ENCODE data around the gene TUB.

Gene TUB

DNA sequence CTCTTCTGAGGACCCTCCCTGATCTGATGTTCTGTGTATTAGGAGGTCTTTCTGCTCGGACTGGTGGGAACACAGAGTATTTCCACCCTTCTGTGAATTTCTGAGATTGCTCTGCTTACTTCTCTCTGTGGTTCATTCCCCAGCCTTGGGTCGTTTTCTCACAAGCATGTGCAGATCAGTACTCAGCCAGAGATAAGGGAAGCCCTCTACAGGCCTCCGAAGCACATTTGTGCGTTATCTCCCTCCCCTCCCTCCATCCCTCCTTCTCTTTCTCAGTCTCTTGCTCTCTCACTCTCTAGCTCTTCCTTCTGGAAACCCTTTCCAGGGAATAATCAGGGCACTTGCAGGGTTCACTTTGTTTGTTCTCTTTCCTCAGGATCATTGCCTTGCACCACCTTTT, 35.2 kb upstream of the TUB start:
- no peak for DNase-seq

DNA sequence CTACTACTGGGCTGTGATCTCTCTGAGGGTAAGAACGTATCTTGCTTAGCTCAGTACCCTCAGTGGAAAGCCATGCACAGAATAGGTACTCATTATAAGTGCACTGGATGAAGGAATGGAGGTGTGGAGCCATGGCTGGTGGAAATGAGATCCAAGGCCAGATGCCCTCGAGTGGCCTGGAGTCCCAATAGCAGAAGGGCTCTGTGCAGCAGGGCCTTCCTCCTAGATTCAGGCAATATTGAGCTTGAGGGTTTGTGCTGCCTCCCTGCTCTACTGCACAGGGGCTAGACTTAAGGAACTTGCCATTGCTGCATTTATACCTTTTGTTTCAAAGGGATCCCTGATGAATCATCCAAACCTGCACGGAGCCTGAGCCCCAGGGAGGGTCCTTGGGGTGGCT, 33.6 kb upstream of the TUB start:
- no peak for DNase-seq

DNA sequence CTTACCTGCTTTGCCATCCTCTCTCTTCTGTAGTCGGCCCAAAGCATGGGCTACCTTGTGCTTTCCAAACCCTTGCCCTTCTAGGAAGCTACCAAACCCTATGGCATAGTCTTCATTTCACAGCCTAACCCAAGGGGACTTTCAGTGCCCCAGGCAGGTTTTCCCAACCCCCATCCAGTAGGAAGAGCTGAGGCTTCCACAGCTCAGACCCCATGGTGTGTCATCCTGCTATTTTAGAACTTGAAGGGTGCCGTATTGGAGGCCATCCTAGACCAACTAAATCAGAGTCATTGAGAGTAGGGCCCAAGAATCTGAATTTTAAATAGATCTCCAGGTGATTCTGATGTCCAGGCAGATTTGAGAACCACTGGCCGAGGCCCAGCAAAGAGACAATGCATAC, 31.9 kb upstream of the TUB start:
- no peak for DNase-seq

DNA sequence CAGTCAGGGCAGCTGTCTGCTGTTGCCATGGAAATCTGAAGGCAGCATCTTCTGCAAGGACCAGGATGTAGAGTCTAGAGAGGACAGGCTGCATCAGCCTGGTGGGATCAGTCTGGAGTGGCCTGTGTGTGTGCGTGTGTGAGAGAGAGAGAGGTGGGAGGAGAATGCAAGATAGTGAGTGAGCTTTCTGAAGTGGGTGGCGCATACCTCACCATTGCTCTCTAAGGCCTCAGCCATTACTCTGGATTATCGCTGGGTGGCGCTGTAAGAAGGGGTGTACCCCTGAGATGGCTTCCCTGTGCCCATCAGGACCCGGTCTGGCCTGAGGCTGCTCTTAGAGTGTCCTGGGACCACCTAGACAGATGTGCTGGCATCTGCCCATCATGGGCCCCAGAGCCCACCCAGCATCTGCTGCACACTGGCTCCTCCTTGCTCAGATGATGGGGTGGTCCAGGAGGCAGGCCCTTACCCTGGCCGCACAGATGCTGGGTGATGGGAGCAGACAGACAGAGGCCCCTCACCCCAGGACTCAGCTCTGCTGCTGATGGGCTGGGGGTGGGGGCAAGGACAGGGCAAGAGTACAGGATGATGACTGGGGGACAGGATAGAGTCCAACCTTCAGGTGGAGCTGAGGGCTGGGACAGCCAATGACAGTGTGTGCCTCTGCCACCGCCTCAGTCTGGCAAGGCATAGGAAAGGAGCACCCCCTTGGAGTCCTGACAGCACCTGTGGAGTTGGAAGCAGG, 25.7 kb upstream of the TUB start:
- no peak for DNase-seq

DNA sequence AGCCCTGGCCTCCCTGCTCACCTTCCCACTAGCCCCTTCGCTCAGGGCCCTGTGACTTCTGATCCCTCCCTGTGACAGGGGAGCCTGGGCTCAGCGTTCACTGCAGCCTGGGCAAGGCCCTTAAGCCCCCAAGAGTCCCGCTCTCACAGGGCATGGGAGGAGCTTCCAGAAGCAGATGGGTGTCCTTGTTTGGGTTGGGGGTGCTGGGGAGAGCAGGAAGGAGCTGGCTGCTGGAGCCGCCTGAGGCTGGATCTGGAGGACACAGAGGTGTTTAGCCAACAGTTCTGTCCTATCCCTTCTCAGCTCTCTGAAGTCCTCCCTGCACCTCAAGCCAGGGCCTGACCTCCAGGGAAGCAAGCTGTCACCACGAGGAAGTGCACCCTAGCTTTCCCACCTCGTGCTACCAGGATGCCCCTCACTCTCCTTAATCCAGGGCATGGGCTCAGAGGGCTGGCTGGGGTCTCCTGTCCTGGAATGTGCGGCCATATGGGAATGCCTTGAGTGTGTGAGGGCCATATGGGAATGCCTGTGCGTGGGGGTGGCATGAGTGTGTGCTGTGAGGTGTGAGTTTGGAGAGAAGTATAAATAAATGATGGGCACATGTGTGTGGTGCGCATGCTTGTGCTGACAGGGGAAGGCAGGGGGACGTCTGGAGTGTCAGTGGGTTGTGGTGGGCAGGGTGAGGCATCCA, 25.0 kb upstream of the TUB start:
- DNase-seq = no peak

DNA sequence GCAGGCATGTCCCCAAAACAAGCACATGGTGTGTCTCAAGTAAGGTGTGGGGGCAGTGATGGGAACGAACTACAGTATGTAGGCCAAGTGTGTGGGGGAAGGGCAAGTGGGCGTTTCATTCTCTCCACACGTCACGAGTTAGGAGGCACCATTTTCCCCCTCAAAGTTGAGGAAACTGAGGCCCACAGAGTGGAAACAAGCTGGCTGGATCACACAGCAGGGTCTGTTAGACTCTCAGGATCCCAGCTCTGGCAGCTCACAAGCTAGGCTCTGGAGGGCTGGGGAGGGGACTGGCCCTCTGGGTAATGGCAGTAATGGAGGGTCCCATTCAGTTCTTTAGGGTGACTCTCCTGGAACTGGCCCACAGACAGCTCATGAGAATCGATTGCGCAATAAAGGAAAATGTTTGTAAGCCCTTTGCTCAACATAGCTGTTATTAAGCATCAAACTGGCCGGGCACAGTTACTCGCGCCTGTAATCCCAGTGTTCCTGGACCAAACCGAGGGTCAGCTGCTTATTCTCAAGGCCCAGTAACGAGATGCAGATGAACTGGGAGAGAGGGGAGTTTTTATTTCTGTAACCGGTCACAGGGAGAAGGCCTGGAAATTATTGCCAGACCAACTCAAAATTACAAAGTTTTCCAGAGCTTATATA, 24.1 kb upstream of the TUB start:
- no peak for DNase-seq

DNA sequence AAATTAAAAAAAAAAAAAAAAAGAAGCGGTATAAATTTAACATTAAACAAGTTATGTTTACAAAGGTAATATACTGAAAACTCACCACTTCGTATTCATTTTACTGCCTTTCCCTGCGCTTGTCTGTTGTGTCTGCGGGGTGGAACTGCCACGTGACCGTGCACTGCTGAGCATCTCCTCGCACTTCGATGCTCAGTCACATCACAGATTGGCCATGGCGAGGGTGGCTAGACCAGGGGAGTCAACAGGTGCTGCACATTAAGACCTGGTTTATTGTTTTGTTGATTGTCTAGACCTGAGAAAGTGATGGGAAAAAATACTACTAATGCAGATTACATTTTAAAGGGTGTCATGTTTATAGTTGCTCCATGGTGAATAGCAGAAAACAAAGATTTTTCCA, 22.8 kb upstream of the TUB start:
- no peak for DNase-seq

DNA sequence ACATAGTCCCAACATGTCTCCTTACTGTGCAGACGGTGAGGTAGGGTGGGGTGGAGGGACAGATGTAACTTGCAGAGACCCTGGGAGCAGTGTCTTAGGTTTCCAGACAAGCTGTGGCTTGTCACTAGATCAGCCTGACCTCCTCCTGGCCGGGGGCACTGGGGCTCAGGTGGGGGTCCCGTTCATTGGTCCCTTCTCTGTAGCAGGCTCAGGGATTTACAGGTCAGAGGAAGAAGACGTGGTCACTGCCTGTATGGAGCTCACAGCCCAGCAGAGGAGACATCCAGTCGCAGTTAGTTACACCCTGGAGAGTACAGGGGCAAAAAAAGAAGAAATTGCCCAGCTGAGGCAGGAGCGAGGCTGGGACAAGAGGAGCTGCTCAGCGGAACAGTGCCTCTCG, 22.0 kb upstream of the TUB start:
- no peak for DNase-seq

DNA sequence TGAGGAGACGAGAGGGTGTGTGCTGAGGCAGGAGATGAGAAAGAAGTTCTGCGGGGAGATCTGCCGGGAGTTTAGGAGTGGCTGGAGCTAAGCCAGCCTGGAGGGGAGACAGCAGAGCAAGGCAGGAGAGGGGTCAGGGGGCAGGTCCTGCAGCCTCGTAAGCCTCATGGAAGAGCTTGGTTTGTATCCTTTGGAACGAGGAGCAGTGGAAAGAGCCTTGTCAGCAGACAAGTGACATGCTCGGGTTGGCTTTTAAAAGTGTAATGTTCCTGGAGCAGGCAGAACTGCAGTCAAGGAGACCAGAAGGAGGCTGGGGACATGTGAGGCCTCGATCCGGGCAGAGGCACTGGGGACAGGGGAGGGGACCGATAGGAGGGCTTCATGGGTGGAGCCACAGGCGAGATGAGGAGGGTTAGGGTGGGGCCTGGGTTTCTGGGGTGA, 21.4 kb upstream of the TUB start:
- DNase-seq = no peak

DNA sequence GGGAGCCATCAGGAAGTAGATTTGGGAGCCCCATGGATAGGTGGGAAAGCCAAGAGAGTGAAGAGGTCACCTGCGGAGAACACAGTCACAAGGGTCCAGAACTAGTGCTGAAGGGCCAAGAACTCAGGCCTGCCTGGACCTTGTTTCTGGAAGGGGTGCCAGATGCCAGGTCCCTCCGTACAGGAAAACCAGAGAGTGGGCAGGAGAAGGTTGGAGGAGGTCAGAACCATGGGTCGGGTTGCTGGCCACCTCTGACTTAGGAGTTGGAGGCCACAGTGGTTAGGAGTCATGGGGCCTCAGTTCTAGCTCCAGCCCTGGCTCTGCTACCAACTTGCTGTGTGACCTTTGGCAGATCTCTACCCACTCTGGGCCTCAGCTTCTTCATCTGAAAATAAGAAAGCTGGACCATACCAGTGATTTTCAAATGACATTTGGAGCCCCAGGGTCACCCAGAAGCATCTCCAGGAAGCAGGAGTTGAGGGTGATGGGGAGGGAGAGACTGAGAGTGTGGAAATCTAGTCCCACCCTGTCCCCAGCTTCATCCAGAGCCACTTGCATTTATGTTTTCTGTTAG, 20.8 kb upstream of the TUB start:
- no peak for DNase-seq

DNA sequence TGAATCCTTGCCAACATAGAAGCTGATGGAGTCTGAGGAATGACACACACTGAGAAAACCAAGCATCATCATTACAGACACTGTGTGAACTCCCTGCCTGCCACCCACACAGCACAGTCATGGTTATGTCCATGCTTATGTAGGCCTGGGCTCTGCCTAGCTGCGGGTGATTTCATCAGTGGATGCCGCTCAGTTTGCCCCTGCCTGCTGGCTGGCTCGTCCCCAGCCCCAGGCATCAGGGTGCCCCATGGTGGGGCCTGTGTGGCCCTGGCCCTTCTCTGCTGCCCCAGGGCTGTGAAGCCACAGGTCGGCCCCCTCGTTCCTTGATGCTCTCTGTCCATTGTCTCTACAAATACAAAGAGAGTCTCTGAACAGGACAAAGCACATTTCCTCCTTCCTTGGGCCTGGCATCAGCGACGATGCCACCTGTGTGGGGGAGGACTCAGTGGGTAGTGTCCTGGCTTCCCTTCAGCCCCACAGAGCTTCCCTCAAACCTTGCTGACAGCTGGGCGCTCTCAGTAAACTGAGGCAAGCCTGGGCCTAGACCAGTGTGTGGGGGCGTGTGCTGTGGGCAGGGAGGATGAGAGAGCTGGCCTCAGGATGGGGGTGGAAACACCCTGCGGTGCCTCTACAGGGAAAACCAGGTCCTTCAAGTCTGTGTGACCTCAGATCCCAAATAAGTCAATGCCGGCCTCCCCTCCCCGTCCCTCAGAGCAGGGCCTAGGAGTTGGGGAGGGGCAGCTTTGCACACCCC, 20.0 kb upstream of the TUB start:
- DNase-seq = no peak

DNA sequence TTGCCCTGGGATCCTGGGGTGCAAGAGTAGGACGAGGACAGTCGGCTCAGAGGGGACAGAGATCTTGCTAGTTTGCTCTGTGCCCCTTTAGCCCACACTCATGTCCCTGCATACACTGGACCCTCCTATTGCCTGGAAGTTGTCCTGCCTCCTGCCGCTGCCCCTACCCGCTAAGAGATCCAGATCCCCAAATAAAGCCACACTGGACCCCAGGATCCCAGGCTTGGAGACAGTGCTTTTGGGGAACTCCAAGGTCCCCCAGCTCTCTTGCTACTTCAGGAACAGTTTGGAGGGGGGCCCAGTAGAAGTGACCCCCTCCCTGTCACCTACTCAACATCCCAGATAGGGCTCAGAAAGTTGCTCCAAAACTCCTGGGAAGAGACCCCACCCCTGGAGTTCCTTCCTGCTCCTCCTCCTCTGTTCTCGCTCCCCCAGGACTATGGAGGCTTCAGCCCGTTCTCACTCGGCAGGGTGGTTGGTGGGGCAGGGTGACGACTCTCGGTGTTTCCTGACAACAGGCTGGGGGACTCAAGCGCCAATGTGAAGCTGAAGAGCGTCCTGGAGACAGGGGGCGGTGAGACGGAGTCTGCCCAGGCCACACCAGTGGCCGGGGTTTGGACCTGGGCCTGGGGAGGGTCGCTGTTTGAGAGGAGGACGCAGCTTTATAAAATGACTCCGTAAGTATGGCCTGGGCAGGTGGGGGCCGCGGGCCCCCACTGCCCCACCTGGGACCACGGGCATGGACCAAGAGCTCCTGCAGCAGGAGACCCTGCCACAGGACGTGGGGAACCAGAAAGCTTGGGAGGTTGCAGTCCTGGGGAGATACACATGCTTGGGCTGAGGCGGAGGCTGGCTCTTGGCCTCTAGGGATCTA, 19.2 kb upstream of the TUB start:
- DNase-seq = no peak

DNA sequence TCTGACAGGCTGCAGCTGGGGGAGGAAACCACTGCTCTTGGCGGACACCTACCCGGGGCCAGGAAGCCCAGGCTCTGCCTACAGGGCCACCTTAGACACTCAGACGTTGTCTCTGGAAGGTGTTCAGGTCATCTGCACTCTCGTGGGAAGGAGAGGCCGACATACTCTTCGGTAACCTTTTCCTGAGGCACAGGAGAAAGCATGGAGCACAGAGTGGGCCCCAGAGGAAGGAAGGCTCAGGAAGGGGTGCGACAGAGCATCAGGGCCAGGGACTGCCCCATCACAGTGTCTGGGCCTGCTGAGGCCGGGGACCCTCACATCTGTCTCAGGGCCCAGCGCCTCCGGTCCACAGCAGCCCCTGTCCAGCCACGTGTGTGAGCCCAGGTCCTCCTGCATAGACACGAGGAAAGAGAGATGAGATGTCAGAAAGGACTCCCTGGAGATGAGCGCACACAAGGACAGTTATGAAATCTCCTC, 18.2 kb upstream of the TUB start:
- no peak for DNase-seq

DNA sequence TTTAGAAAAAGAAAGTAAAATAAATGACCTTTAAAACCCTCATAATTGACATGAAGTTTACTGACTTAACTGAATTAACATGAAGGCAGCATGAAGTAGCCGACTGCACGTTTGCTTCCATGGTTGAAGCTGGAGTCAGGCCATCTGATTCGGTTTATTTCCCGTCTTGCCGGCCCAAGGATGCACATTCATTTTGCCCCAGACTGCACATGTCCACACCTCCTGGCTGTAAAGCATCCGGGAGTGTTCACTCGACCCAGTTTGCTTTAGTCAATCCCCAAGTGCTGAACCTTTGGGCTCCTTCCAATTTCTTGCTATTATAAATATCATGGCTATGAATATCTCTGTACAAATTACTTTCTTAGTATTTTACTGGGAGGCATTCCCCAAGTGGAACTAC, 17.7 kb upstream of the TUB start:
- DNase-seq = no peak

DNA sequence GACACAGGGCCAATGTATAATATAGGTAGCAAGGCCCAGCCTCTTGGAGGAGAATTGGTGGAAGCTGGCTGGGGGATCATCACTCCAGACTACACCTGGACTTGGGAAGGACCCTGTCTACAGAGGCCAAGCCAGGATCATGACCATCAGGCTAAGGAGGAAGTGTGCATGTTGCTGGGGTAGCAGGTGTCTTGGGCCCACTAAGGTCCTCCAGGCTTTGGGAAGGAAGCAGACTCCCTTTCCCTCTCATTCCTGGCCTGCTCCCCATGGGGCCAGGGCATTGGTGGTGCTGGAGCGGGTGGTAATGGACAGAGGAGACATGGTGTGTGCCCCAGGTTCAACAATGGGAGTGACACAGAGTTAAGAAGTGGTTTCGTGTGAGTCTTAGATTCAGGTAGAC, 16.0 kb upstream of the TUB start:
- DNase-seq = no peak

DNA sequence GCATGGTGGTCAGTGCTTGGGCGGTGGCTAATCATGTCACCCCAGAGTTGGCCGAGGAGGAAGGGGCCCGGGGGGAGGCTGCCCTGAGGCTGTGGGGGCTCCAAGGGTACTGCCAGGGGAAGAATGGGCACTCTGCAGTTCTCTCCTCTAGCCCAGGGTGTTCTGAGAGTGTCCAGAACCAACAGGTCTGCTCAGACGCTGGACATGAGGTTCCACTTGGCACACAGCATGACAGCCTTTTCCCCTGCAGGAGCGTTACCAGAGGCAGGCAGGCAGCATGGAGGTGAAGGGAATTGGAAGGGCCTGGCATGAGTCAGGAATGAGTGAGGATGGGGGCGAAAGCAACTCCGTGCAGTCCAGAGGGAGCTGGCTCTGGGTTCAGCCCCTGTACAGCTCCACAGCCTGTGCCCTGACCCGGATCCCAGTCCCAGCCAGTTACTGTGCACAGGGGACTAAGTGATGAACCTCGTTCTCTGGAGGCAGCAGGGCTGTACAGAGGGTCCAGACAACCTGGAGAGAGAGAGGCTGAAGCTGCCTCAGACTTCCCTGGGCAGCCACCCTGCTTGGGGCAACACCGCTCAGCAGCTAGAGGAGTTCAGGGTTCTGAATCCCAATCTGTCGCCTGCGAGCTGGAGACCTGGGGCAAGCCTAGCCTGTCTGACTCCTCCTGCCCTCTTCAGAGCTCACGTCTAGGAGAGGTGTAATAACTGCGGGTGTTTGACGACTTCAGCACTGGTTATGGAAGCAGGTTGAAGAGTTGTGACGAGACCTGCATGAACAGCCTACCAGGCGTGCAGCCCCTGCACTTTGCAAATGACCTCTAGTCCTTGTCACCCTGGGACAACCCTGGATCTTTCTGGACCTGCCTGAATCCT, 14.7 kb upstream of the TUB start:
- DNase-seq = no peak

DNA sequence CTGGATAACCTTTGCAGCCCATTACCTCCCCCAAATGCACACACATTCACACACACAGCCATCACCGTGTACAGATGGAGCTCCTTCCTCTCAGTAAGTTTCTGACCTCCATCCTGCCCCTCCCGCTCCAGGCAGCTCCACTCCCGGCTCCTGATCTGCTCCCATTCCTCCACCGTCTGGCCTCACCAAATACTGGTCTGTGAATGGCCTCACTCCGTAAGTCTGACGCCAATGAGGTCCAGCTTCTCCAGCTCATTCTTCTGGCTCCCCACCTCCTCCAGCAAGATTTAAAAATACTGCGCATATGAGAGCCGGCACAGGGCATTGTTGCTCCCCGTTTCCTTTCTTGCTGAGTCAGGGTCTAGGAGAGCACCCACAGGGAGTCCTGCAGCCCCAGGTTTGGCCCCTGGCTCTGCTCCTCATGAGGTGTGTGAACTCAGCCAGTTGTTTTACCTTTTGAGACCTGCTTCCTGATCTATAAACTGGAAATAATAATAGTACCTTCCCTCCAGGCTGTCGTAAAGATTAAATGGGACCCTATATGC, 14.0 kb upstream of the TUB start:
- no peak for DNase-seq

DNA sequence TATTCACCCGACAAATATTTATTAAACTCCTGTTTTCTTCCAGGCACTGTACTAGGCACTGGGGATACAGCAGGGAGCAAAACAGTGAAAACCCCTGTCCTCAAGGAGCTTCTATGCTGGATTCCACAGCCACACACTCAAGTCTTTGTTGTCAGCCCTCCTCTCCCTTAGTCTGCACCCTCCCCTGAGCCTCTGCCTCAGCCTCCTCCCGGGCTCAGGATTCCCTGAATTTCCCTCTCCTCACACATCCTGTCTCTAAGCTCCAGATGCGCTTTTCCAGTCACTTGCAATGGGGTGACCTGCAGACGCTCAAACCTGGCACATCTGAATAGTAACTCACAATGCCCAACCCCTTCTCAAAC, 13.5 kb upstream of the TUB start:
- no peak for DNase-seq

DNA sequence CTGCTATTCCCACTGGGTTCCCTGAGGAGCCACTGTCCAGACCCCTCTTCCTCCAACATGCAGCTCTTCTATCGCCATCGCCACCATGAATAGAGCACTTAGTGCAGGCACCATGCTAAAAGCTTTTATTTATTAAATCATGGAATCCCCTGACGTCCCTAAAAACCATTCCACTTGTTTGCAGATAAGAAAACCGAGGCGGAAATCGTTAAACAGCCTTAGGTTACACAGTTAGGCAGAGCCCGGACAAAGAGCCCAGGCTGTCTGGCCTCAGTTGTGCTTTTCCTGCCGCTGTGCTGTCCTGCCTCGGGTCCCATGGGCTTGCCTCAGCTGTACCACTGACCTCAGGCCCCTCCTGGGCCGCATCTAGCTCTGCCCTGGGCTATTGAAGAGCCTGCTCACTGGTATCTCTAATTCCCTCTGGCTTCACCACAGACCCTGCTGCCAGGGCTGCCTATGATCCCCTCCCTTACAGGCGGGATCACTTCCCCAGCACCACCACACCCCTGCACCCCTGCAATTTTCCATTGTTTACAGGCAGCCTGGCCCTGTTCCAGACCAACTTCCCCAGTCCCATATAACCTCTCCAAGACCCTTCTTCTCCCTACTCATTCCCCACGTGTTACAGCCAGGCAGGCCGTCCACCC, 13.0 kb upstream of the TUB start:
- DNase-seq = no peak

DNA sequence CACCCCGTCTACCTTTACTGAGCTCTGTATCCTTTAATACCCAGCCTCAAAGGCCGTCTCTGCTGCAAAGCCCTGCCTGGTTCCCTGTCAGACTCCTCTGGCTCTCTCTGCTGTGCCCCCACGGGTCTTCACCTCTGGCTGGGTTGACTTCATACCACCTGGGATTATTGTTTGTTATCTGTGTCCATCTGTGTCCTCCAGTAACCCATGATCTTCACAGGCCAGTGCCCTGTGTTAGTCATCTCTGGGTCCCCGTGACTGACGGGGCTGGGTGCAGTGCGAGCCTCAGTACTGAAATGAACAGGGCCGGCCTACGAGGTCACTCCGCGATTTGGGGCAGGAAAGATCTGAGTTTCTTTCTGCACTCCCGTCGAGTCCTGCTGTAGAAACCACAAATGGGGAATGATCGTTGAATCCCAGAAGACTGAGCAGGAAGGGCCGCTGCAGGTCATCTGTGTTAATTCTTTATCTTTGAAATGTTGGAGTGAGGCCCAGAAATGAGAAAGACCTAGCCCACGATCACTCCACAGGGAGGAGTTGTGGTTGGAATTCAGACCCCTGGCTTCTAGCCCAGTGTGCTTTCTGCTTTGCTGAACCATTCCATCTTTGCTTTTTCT, 12.3 kb upstream of the TUB start:
- no peak for DNase-seq

Data from NCI-H1092 (cell line).